IMR-90 (cell line): ENCODE results near the gene QDPR.

Experiments used
- BHLHE40 ChIP-seq: fragments of 150-350 bp; IDR thresholded peaks from 2 replicates; pipeline ENCODE4 v1.6.1; 2016; ENCODE audit warnings: mild to moderate bottlenecking, low read depth, low read length
- CEBPB ChIP-seq: IDR thresholded peaks from 2 replicates; pipeline ENCODE4 v1.6.1; 2012; ENCODE audit warnings: low read depth, low read length, improper control_type of control experiment
- CHD1 ChIP-seq: IDR thresholded peaks from 2 replicates; pipeline ENCODE4 v1.6.1; 2012; ENCODE audit warnings: low read depth, low read length, improper control_type of control experiment
- CTCF ChIP-seq: conservative IDR thresholded peaks from 2 replicates; pipeline ENCODE4 v1.5.1; 2012; ENCODE audit warnings: mild to moderate bottlenecking, low read depth, low read length, improper control_type of control experiment
- MAFK ChIP-seq: IDR thresholded peaks from 2 replicates; pipeline ENCODE4 v1.6.1; 2012; ENCODE audit warnings: low read depth, low read length, improper control_type of control experiment
- MXI1 ChIP-seq: IDR thresholded peaks from 2 replicates; pipeline ENCODE4 v1.6.1; 2012; ENCODE audit warnings: low read depth, mild to moderate bottlenecking, low read length, moderate library complexity, borderline replicate concordance
- POLR2A ChIP-seq: IDR thresholded peaks from 2 replicates; pipeline ENCODE4 v1.6.1; 2012; ENCODE audit warnings: mild to moderate bottlenecking, low read depth, low read length
- RAD21 ChIP-seq: IDR thresholded peaks from 2 replicates; pipeline ENCODE4 v1.6.1; 2012; ENCODE audit warnings: low read length, improper control_type of control experiment
- RCOR1 ChIP-seq: IDR thresholded peaks from 2 replicates; pipeline ENCODE4 v1.6.1; 2012; ENCODE audit warnings: mild to moderate bottlenecking, low read length, improper control_type of control experiment; ENCODE audit not compliant: insufficient replicate concordance
- RFX5 ChIP-seq: IDR thresholded peaks from 2 replicates; pipeline ENCODE4 v1.8.0; 2012; ENCODE audit warnings: low read depth, mild to moderate bottlenecking, low read length, moderate library complexity

- TF ChIP-seq CTCF (peak; percentile 83), BHLHE40 (no peak), MAFK (no peak), POLR2A (no peak), RAD21 (peak; percentile 86), RCOR1 (no peak), MXI1 (no peak), CHD1 (no peak), RFX5 (no peak), CEBPB (peak; percentile 41; the same call in 1 of the 2 replicates)
Observed at GRCh38 chr4:17447675-17448298, 64.1 kb downstream of the QDPR start.
